NCI-H128 (cell line): ENCODE results near the gene MUC21.

Experiments used
- DNase-seq: peaks from one replicate; lab custom pipeline; 2025; ENCODE audit not compliant: unreplicated experiment; lab: John Stamatoyannopoulos, UW

MUC21 gene

GRCh38 chr6:30983439-30983838, at the start of gene MUC21:
Gene MUC21, plus strand, starts transcription at chr6:30983718. Its CDS starts 241 bp downstream, at chr6:30983959.
- DNase-seq: no peak

DNA sequence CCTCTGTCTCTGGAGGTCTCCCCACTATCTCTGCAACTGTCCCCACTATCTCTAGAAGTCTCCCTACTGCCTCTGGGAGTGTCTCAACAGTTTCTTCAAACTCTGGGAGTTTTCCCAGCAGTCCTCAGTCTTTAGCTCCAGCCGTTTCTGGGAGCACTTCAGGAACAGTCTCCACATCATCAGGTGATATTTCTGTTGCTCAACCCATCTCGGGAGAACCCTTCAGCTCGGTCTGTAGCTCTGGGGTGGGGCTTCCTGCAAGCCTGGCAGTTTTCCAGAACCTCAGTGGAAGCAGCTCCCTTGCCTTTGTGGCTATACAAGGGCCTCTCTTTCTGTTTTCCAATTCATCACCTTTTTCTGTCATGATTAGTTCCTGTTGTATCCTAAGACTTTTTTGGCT, 48.5 kb upstream of the MUC21 start:
- no peak for DNase-seq

DNA sequence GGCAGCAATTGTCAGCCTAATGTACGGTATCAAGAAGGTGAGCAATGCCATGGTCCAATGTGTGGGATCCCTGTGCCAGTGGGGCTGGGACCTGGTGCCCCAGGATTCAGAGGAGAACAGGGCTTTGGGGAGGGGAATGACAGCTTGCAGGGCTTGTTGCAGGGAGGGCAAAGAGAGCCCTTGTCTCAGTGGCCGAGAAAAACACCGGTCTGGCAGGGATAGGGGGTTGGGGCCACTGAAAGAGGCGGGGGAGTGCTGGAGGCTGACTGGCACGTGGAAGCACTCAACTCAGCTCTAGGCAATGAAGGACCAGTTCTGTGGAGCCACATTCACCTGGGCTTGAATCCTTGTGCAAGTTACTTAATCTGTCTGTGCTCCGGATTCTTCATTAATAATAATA, 46.3 kb upstream of the MUC21 start:
- no peak for DNase-seq

DNA sequence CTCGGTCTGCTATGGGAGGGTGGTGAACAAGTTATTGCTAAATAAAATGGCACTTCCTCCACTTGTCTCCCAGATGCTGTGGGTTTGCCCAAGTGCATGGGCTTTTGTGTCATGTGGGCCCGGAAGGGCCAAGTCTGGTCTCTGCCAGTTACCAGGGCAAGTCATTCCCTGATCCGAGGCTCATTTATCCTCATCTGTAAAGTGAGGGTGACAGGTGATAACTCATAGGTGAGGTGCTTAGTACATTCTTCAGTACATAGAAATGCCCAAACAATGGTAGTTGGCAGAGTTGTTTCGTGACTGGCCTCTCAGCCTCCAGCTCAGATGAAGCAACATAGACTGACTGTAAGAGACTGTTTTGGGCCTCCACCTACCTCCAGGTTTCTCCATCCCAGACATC, 44.8 kb upstream of the MUC21 start:
- no peak for DNase-seq

GRCh38 chr6:30939473-30939872, 44.0 kb upstream of the MUC21 start:
- DNase-seq: no peak

- DNase-seq: no peak
Measured at GRCh38 chr6:30940361-30940986, 43.0 kb upstream of the MUC21 start, which contains the start of gene MUCL3. Gene MUCL3, plus strand, starts transcription at chr6:30940973. Its CDS starts 27 bp downstream, at chr6:30941000.

- no peak for DNase-seq
Measured at GRCh38 chr6:30942338-30943060, 41.0 kb upstream of the MUC21 start.

DNA sequence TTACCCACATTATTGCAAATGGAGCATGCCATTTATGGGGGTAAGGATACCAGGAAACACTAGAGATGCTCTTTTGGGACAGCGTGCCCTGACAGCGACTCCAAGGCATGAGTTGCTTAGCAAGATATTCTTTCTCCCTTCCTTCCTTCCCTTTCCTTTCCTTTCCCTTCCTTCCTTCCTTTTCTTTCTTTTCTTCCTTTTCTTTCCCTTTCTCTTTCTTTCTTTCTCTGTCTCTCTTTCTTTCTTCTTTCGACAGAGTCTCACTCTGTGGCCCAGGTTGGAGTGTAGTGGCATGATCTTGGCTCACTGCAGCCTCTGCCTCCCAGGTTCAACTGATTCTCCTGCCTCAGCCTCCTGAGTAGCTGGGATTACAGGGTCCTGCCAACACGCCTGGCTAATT, 39.5 kb upstream of the MUC21 start:
- DNase-seq: no peak

GRCh38 chr6:30945281-30945680, 38.2 kb upstream of the MUC21 start:
- DNase-seq: no peak

DNA sequence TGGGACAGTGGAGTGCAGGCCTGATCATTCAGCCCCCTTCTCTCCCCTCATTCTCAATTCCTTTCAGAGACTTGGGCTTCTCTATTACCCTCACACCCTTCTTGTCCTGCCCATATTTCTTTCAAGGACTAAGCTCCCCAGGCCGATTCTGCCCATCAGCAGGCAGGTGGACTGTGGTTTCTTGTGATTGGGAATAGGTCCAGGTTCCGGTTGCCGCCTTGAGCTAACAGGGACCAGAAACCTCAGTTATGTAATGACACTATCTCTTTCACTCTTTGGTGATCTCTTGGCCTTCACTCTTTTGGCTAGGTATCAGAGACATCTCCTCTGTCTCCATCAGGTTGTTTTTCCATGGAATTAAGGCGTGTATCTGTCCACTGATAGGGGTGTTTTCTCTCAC, 36.3 kb upstream of the MUC21 start:
- no peak for DNase-seq

- DNase-seq: no peak
Measured at GRCh38 chr6:30948811-30949210, 34.7 kb upstream of the MUC21 start.

- no peak for DNase-seq
Measured at GRCh38 chr6:30951907-30952469, 31.5 kb upstream of the MUC21 start.

DNA sequence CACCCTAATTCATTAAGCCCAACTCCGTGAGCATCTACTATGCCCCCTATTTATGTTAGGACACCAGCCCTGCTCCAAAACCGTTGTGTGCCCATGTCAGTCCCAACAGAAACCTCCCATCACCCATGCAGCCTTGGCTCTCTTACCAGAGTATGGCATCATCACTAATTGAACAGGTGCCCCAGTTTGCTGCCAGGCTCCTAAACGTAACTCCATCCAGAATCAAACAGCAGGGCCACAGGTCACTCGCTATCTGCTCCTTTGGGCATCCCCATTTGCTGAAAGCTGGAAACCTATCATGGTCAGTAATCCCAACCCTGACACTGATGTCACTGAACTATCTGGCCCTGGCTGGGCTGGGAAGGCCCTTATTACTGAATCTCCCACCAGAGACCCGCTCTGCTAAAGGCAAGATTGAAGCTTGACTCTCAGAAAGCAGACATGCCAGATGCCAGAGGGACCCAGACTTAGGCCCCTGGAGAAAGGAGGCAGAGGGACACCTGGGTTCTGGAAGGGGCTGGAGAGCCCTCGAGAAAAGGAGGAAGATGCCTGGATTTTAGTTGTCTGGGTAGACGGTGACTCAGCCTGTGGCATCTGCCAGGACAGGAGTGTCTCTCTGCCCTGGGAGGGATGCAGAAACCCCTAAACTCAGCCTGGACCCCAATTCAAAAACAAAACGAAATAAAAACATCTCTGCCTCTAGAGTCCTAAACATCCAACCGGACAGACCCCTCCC, 28.7 kb upstream of the MUC21 start:
- no peak for DNase-seq

GRCh38 chr6:30955367-30956042, 28.0 kb upstream of the MUC21 start:
- no peak for DNase-seq

DNA sequence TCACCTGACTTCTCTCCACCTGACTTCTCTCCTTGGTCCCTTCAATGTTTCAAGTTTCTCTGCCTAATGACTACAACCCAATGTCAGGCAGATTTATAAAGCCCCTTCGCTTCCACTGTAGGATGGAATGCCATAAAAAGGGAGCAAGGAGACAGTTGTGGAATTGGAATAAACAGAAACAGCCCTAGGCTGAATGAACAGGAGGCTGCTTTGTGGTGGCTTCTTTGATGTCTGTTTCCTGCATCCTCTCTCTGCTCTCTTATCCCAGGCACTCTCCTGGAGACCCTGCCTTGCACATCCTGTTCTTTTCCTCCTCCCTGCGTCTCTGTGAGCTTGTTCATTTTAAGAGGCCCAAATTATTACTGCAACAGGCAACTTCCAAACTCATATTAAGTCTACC, 25.8 kb upstream of the MUC21 start:
- DNase-seq: no peak

DNA sequence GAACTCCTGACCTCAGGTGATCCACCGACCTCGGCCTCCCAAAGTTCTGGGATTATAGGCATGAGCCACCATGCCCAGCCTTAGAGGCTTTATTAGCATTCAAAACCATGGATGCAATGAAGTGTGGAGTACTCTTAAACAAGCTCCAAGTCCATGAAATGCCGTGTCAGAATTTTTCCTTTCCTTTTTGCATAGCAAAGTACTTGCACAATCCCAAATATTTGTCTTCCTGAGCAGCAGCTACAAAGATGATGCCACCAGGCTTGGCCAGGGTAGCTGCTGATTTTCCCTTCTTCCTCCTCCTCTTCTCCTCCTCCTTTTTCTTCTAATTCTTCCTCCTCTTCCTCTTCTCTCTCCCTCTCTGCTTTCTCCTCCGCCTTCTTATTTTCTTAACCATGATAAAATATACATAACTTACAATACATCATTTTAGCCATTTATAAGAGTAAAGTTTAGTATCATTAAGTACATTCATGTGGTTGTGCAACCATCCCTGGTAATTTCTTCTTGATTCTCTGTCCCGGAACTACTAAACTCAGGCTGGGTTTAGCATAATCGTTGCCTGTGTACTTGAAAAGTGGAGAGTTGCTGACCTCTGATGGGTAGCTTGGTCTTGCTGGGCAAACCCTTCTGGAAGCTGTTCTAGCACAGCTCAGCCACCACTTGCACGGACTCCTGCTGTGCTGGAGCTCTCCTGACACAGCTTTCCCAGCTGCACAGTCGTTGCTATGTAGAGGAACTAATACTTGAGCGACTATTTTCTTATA, 22.4 kb upstream of the MUC21 start:
- DNase-seq: no peak

DNA sequence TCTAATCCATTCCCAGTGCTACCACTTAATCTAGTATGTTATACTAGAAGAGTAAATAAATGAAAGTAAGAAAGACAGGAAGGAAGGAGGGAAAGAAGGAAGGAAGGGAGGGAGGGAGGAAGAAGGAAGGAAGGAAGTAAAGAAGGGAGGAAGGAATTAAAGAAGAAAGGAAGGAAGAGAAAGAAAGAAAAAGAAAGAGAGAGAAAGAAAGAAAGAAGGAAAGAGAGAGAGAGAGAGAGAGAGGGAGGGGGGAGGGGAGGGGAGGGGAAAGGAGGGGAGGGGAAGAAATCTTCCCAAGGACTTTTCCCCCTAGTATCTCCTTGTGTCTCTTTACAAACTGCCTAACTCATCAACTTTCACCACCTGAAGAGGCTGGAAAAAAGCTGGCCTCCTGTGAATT, 20.8 kb upstream of the MUC21 start:
- DNase-seq: no peak

- no peak for DNase-seq
Measured at GRCh38 chr6:30963641-30964040, 19.9 kb upstream of the MUC21 start.

DNA sequence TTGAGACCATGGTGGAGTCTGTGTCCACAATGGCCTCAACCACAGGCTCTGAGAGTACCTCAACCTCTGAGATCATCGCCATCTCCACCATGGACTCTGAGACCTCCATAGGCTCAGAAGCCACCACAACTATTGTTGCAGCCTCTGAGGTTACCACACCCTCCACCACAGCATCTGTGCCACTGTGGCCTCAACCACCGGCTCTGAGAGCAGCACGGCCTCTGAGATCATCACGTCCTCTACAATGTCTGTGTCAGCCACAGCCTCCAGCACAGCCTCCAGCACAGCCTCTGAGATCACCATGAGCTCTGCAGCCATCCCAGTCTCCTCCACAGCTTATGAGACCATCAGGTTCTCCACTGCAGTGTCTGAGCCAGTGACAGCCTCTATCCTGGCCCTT, 19.4 kb upstream of the MUC21 start:
- no peak for DNase-seq

GRCh38 chr6:30965140-30965601, 18.3 kb upstream of the MUC21 start:
- no peak for DNase-seq
